ENCODE measurements around the gene DDX55. TPM values are rescaled to one million over a fixed set of nuclear protein-coding genes. Genes with fewer than 3 reads are reported as not detected.

The DDX55 gene
- total RNA-seq, 1 donor from 2014 or later: 42.8 TPM

- H3K4me1 Mint-ChIP-seq: no peaks in the 10 kb centered on the region
- TF ChIP-seq CTCF (conservative IDR thresholded peaks at IDR 0.05): no peak
- no peak for DNase-seq (ENCODE audit: low read depth, low spot score)
- H3K9me3 Mint-ChIP-seq: no peaks in the 10 kb centered on the region
- H3K27me3 Mint-ChIP-seq (ENCODE audit: low read depth): no peaks in the 10 kb centered on the region
- H3K36me3 Mint-ChIP-seq (ENCODE audit: low read depth): peaks cover 7% of the 10 kb centered on the region
- no peak overlapping the region for H3K27ac Mint-ChIP-seq (ENCODE audit: unreplicated experiment)
- no peak overlapping the region for H3K4me3 Mint-ChIP-seq
These were observed 52.3 kb downstream of the DDX55 start for GRCh38 chr12:123654129-123654701.

- no peak for DNase-seq (ENCODE audit: low read depth, low spot score)
- peaks cover 11% of the 10 kb centered on the region for H3K36me3 Mint-ChIP-seq (ENCODE audit: low read depth)
- no peaks in the 10 kb centered on the region for H3K9me3 Mint-ChIP-seq
- H3K4me1 Mint-ChIP-seq: no peaks in the 10 kb centered on the region
- H3K4me3 Mint-ChIP-seq: no peak overlapping the region
- H3K27ac Mint-ChIP-seq (ENCODE audit: unreplicated experiment): no peak overlapping the region
- TF ChIP-seq CTCF (conservative IDR thresholded peaks at IDR 0.05): no peak
- H3K27me3 Mint-ChIP-seq (ENCODE audit: low read depth): no peaks in the 10 kb centered on the region
These were observed 53.5 kb downstream of the DDX55 start for GRCh38 chr12:123655420-123655819.

GRCh38 chr12:123656392-123656791 is 54.5 kb downstream of the DDX55 start:
- Mint-ChIP-seq H3K36me3 (ENCODE audit: low read depth) (peaks cover 13% of the 10 kb centered on the region), H3K9me3 (no peaks in the 10 kb centered on the region), H3K4me1 (no peaks in the 10 kb centered on the region), H3K27me3 (ENCODE audit: low read depth) (no peaks in the 10 kb centered on the region), H3K4me3 (no peak overlapping the region), H3K27ac (ENCODE audit: unreplicated experiment) (no peak overlapping the region)
- DNase-seq (ENCODE audit: low read depth, low spot score): no peak
- TF ChIP-seq CTCF (conservative IDR thresholded peaks at IDR 0.05): no peak

GRCh38 chr12:123657211-123657610 is 55.3 kb downstream of the DDX55 start:
- no peaks in the 10 kb centered on the region for H3K27me3 Mint-ChIP-seq (ENCODE audit: low read depth)
- no peak for TF ChIP-seq CTCF (conservative IDR thresholded peaks at IDR 0.05)
- DNase-seq (ENCODE audit: low read depth, low spot score): no peak
- H3K4me1 Mint-ChIP-seq: no peaks in the 10 kb centered on the region
- H3K4me3 Mint-ChIP-seq: no peak overlapping the region
- H3K9me3 Mint-ChIP-seq: no peaks in the 10 kb centered on the region
- peaks cover 13% of the 10 kb centered on the region for H3K36me3 Mint-ChIP-seq (ENCODE audit: low read depth)
- no peak overlapping the region for H3K27ac Mint-ChIP-seq (ENCODE audit: unreplicated experiment)

- H3K27ac Mint-ChIP-seq (ENCODE audit: unreplicated experiment): no peak overlapping the region
- no peaks in the 10 kb centered on the region for H3K27me3 Mint-ChIP-seq (ENCODE audit: low read depth)
- H3K4me3 Mint-ChIP-seq: no peak overlapping the region
These were observed 58.3 kb downstream of the DDX55 start for GRCh38 chr12:123659996-123660727.

More at GRCh38 chr12:123659996-123660727, 58.3 kb downstream of the DDX55 start:
- Mint-ChIP-seq H3K9me3 (no peaks in the 10 kb centered on the region), H3K36me3 (ENCODE audit: low read depth) (peaks cover 11% of the 10 kb centered on the region), H3K4me1 (no peaks in the 10 kb centered on the region)
- TF ChIP-seq CTCF (conservative IDR thresholded peaks at IDR 0.05): no peak
- no peak for DNase-seq (ENCODE audit: low read depth, low spot score)

Data from neural crest cell (in vitro differentiated cells).